GM12891 (cell line): ENCODE results near the gene MMP24OS.
A peak's percentile ranks its signal among the peaks of the same experiment; 100 is the strongest.

ENCODE experiments used
- DNase-seq: peaks from one replicate; pipeline ENCODE4 v3.0.0; 2011; ENCODE audit warnings: low spot score; ENCODE audit not compliant: insufficient read length
- FAIRE-seq: peaks from 2 replicates; lab custom pipeline; 2011; peaks lifted over from hg19 to GRCh38; lab: Jason Lieb, UNC
- PAX5 ChIP-seq: IDR thresholded peaks from 2 replicates; pipeline ENCODE4 v1.6.1; 2011; ENCODE audit warnings: low read length, moderate library complexity, mild to moderate bottlenecking; ENCODE audit not compliant: insufficient read depth, severe bottlenecking
- POLR2A ChIP-seq: IDR thresholded peaks from 2 replicates; pipeline ENCODE4 v1.6.1; 2011; ENCODE audit warnings: low read depth, low read length, control low read depth
- POLR2AphosphoS5 ChIP-seq: IDR thresholded peaks from 2 replicates; pipeline ENCODE4 v1.6.1; 2011; ENCODE audit warnings: low read depth, low read length, control low read depth
- POU2F2 ChIP-seq: IDR thresholded peaks from 2 replicates; pipeline ENCODE4 v1.6.1; 2011; ENCODE audit warnings: low read depth, mild to moderate bottlenecking, control low read depth, low read length, moderate library complexity
- SPI1 ChIP-seq: IDR thresholded peaks from 2 replicates; pipeline ENCODE4 v1.6.1; 2011; ENCODE audit warnings: low read depth, low read length, control low read depth
- TAF1 ChIP-seq: IDR thresholded peaks from 2 replicates; pipeline ENCODE4 v1.6.1; 2011; ENCODE audit warnings: low read depth, low read length, control low read depth

The MMP24OS gene

DNA sequence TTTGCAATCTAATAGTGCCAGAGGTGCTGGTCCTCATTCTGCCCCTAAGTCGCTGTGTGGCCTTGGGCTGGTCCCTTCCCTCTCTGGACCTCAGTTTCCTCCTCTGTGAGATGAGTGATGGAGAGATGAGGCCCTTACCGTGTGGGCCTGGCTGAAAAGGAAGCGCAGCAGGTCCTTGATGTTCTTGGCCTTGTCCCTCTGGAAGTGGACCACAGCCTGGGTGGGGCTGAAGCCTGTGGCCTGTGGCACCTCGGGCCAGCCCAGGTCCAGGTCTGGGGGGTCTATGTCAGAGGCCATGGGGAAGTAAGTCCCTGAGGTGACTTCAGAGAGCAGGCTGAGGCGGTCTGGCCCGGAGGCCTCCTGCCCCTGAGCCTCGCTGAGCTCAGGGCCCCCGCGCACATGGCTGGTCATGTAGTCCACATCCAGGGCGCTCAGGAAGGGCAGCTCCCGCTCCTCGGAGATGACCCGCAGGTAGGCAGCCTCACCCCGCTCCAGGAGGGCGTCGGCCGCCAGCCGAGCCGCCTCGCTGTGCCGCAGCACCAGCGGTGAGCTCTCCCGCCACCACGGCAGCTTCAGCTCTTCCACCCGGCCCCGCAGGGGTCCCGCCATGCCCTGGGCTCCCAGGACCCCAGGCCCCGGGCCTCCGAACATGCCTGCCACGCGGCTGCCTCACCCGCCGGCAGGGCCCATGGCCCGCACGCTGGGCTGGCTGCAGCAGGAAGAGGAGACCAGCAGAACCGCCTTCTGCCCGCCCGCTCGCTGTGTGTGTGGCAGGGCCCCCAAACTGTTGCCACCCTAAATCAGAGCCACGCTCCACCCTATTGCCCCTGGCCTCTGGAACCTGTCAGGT, 14.0 kb upstream of the MMP24OS start, which contains the start of gene FAM83C:
Gene FAM83C (minus strand): TSS at position 772 of the 850 bp plus-strand sequence. CDS start 121 bp downstream, at position 651.
- TF ChIP-seq TAF1 = no peak
- DNase-seq (no peak), FAIRE-seq (no peak)

DNA sequence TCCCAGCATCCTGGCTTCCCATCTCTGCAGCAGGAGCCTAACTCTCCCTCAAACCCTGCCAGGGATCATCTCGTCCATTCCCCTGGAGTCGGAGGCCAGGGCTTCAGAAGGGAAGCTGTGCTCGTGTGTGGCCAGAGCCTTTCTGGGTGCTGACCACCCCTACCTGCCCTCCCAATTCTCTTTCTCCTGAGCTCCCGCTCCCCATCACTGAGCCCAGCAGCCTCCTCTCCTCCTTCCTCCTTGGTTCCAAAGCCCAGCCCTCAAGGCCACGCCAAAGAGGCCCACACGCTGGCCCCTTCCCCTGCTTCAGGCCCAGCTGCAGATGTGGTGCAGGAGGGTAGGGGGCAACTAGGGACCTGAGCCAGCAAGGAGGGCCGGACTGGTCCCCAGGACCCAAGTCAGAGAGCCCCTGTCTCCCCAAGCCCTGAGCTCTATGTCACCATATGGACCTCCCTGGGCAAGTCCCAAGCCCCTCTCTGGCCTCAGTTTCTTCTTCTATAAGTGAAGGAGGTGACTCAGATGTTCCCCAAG, 13.0 kb upstream of the MMP24OS start:
- no peak for DNase-seq
- TF ChIP-seq TAF1 (no peak), PAX5 (no peak), SPI1 (no peak), POLR2AphosphoS5 (no peak), POU2F2 (no peak), POLR2A (no peak)
- no peak for FAIRE-seq

DNA sequence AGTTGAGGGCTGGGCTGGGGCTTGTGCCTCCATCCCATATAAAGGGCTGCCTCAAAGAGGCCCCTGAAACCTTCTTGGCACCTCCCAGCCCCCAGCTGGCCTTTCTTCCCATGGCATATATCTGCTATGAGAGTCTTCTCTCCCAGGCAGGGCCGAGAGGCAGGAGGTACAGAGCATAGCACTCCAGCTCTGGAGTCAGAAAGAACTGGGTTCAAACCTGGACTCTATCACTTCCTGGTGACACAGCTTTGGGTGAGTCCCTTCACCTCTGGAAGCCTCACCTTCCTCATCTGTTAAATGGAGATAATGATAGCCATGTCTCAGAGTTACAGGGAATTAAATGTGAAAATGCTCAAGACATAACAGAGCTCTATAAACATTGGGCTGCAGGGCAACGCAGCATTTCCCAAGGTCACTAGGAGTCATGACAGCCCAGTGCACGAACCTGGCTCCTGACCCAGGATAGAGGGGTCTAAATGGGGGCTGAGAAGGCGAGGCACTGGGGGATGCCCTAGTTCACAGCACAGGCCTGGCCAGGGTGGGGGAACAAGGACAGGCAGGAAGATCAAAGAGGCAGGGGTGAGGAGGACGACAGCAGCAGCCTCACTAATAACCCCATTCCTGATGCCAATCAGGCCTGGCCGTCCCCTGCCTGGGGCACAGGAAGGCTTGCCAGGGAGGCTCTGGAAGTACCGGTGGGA, 12.4 kb upstream of the MMP24OS start:
- TF ChIP-seq PAX5 (no peak), POLR2AphosphoS5 (no peak), TAF1 (no peak), POU2F2 (no peak), POLR2A (no peak), SPI1 (no peak)
- DNase-seq (no peak), FAIRE-seq (no peak)

DNA sequence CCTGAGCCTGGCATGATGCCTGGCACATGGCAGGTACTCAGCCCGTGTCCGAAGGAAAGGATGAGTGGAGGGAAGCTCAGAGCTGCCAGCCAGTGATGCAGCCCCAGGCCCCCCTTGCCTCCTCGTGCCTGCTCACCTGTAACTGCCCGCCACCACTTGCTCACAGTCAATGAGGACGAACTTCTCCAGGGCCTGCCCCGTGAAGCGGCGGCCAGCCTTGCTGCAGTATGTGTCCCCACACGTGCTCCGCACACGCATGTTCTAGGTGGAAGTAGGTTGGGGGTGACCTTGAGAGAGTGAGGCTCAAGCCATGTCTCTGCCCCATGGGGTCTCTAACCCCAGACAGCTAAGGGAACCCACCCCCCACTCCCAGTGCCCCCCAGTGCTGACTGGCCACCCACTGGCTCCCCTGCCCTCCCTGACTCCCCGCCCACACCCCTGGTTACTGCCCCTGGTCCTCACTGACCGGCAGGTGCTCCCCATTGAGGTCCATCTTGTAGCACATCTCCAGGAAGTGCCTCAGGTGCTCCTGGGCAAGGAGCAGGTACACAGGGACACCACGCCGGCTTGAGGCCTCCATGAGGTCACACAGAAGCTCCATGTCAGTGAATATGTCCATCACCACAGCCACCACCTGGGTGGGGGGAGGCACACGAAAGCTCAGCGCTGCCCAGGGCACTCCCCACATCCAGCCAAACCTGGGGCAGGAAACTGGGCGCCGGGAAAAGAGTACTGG, 10.6 kb upstream of the MMP24OS start:
- TF ChIP-seq TAF1 = no peak
- TF ChIP-seq POLR2A = no peak
- TF ChIP-seq PAX5 = no peak
- no peak for TF ChIP-seq SPI1
- TF ChIP-seq POU2F2 = no peak
- no peak for TF ChIP-seq POLR2AphosphoS5
- no peak for DNase-seq
- no peak for FAIRE-seq

DNA sequence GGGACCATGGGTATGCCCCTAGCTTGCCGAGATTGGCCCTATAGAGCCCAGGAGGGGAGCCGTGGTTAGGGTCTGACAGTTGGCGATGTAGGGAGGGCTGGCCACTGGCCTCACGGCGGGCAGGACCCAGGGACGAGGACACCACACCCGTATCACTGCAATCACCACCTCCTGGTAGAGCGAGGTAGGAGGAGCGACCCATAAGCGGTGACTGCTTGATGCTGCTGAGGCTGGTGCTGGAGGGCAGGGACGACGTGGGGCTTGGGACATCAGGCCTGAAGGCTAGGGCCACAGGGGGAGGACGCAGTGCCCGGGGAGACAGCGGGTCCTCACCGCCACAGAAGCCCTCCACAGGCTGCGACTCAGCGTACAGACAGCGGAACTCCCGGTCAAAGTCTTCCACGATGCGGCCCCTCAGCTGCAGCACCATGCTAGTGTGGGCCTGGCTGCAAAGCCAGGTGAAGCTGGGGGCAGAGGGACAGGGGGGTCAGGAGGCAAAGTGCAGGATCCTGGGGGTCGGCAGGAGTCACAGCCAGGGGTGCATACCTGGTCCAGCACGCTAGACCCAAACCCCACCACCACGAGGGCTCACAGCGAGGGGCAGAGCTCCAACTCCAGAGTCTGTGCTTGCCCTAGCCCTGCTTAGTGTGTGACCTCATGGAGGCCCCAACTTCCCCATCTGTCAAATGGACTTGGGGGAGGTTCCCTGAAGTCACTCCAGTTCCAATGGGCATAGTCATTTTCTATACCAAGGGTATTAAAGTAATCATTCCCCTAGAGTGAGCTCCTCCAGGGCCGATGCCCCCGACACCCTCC, 9.8 kb upstream of the MMP24OS start:
- TF ChIP-seq POU2F2 (no peak), TAF1 (no peak), SPI1 (no peak), PAX5 (no peak), POLR2A (no peak), POLR2AphosphoS5 (no peak)
- FAIRE-seq (no peak), DNase-seq (no peak)

DNA sequence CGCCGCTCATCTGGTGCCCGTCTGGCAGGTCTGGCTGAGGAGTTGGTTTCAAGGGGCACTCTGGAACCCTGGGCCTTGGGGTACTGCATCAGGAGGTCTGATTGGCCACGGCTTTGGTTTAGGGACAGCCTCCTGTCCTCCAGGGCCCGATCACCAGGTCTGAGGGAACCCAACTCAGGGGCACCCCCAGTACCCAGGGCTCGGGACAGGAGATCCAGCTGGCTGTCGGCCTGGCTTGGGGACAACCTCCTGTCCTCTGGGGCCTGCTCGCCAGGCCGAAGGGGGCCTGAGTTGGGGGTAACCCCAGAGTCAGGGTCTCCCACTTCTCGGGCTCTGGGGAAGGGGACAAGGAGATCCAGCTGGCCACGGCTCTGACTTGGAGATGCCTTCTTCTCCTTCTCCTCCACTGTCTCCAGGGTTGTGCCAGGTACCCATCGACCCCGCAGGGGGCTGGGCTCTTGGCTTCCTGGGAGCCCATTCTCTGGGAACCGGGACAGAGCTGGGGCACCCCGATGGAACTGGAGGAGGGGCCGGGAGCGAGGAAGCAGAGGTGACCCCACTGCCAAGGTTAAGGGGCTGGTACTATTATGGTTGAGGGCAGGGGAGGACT, 9.1 kb upstream of the MMP24OS start:
- no peak for TF ChIP-seq TAF1
- no peak for TF ChIP-seq PAX5
- no peak for TF ChIP-seq POLR2AphosphoS5
- DNase-seq (no peak), FAIRE-seq (no peak)

DNA sequence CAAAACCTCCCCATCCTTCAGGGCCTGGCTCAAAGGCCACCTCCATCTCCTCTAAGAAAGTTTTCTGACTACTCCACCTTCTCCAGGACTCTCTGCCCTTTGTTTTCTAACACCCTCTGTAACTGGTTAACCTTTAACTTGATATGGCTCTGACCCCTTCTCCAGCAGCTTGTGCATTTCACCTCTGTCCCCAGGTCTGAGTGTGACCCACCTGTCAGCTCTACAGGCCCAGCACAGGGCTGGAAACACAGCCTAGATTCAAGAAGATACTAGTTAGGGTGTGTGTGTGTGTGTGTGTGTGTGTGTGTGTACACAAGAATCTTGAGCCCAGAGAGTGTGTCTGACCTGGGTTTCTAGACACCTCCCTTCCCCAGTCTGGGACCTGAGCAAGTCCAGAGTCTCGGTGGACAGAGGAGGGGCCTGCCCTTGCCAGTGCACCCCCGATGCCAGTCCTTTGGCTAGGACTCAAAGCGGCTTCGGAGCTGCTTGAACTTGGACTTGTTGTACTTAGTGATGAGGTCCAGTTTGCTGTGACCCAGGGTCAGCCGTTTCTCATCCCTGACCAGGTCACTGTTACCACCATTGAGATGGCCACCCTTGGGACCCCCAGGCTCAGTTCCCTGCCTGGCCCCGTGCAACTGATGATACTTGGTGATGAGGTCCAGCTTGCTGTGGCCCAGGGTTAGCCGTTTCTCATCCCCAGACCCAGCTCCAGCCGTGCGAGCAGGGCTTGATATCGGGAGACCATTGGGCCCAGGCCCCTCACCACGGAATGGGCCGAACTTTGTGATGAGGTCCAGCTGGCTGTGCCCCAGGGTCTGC, 8.4 kb upstream of the MMP24OS start:
- no peak for FAIRE-seq
- TF ChIP-seq POLR2AphosphoS5 = no peak
- TF ChIP-seq SPI1 = no peak
- no peak for TF ChIP-seq POU2F2
- TF ChIP-seq POLR2A = no peak
- TF ChIP-seq TAF1 = no peak
- no peak for TF ChIP-seq PAX5
- DNase-seq = no peak

DNA sequence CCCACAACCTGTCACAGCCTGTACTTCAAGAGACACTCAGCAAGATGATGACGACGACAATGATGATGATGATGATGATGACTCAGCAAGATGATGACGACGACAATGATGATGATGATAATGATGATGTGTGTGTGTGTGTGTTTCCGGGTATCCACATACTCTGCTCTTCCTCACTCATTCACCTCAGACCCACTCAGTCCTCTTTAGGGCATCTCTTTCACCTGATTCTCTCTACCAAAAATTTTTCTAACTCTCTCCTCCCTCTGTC, 7.8 kb upstream of the MMP24OS start:
- no peak for DNase-seq
- FAIRE-seq = peak; percentile 20
- TF ChIP-seq POLR2AphosphoS5 (no peak), TAF1 (no peak), POU2F2 (no peak), PAX5 (no peak), POLR2A (no peak)
